DMS53 treated with DMSO at 0.1 percent for 48 hours (cell line): ENCODE measurements around the gene DDX59.

Source experiments
- DNase-seq: peaks from one replicate; lab custom pipeline; 2025; ENCODE audit not compliant: unreplicated experiment; lab: John Stamatoyannopoulos, UW

Gene DDX59

GRCh38 chr1:200671235-200671786, 1.6 kb upstream of the DDX59 start:
- DNase-seq = no peak

DNA sequence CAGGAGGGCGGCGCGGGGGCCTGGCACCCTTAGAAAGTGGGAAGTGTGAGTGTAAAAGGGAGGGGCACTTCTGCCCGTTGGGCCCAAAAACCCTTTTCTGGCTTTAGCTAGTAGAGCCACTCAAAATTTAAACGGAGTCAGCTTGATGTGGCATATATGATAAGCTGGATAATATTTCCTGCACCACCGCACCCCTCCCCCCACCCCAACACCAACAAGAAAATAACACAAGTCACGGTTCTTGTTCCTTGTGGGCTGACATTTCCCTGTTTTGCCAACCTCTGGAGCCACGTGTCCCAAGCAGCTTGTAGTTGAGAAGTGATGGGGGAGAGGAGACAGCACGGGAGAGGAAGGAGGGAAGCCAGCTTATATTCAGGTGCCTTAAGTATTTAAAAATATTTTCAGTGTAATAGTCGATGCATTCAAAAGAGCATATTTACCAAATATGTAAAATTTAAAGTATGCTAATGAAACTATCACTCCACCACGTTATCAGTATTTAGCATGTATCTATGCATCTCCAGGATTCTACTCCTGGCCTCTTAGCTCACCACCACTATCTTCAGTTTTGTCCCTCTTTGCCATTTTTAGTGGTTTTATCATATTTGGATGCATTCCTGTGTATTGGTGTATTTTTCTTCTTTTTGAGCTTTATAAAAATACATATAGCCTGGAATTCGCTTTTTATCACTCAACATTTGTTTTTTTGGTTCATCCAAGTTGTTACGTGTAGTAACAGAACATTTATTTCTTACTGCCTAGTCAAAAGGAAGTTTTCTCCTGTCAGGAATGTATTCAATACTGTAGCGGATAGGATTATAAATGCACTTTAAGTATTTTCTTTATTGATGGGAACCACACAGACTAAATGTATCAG, 773 bp upstream of the DDX59 start:
- DNase-seq = peak; percentile 80

DNA sequence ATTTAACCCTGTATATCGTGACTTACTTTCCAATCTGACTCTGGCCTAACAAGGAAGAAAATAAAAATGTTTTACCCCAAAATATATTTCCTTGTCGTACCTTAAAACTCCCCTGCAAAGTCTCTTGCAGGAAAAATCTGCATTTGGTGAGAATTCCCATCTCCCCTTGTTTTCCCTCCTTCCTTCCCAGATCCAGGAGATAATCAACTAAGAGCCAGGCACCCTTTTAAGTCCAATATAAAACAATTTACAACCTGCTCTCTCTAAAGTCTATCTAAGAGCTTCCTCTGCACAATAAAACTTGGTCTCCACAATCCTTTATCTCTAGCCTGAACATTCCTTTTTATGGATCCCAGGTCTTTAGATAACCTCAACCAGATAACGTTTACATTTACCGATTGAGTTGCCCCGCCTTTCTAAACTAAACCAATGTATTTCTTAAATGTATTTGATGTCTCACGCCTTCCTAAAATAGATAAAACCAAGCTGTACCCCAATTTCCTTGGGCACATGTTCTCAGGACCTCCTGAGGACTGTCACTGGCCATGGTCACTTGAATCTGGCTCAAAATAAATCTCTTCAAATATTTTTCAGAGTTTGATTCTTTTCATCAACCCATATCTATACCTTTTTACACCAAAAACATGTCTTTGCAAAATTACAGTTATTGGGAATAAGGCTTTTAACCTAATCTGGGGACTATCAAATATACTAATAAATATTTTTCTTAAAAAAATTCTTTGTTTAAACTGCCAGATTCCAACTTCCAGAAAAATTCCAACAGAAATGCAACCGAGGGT, 993 bp downstream of the DDX59 start:
- no peak for DNase-seq

GRCh38 chr1:200666309-200666708, 3.4 kb downstream of the DDX59 start:
- no peak for DNase-seq

- no peak for DNase-seq
Measured at GRCh38 chr1:200665861-200666260, 3.8 kb downstream of the DDX59 start.

DNA sequence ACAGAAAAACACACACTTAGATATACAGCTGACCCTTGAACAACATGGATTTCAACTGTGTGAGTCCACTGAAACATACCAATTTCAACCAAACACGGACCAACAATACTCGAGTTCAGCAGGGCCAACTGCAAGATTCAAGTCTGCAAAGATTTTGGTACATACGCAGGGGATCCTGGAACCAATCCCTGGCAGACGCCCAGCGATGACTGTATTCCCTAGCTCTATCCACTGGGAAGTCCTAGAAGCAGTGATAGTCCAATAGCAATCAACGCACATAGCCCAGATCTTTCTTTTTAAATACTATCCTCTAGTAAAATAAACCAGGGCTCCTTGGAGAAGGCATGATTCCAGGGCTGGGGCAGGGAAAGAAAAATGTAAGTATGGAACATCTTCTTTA, 9.0 kb downstream of the DDX59 start:
- no peak for DNase-seq

- no peak for DNase-seq
Measured at GRCh38 chr1:200659269-200659668, 10.4 kb downstream of the DDX59 start.

DNA sequence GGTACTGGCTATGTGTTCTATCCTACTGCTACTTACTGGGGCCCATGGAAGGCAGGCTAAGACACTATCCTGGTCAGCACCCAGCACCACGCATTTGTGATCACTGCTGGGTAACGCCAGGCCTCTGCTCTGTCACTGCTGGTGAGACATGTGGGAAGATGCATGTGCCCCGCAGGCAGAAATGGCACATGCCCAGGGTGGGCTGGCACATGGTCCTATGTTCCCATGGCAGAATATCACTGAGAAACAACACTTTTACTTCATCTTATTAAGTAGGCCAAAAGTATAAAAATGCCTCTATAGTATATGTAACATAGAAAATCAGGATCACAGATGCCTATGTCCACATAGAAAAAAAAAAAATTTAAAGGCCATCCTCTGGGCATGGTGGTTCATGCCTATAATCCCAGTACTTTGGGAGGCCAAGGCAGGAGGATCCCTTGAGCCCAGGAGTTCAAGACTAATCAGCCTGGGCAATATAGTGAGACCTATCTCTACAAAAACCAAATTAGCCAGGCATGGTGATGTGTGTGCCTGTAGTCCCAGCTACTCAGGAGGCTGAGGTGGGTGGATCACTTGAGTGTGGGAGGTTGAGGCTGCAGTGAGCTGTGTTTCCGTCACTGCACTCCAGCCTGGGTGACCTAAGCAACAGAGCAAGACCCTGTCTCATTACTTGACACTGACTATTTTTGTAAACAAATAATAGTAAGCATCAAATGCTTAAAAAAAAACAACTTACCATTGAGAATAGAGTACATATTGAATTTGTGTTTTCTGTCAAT, 11.5 kb downstream of the DDX59 start:
- no peak for DNase-seq

- no peak for DNase-seq
Measured at GRCh38 chr1:200654660-200655059, 15.0 kb downstream of the DDX59 start.

- no peak for DNase-seq
Measured at GRCh38 chr1:200653022-200653462, 16.7 kb downstream of the DDX59 start.

- no peak for DNase-seq
Measured at GRCh38 chr1:200652378-200652777, 17.3 kb downstream of the DDX59 start.

DNA sequence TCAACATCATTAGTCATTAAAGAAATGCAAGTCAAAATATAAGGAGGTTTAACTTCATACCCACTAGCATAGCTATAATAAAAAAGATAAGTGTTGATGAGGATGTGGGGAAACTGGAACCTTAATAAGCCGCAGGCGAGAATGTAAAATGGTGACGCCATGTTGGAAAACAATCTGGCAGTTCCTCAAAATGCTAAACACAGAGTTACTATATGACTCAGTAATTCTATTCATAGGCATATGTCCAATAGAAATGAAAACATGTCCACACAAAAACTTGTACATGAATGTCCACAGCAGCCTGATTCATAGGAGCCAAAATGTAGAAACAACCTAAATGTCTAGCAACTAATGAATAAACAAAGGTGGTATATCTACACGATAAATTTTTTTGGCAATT, 23.2 kb downstream of the DDX59 start:
- DNase-seq = no peak

GRCh38 chr1:200644021-200644420, 25.7 kb downstream of the DDX59 start:
- no peak for DNase-seq

DNA sequence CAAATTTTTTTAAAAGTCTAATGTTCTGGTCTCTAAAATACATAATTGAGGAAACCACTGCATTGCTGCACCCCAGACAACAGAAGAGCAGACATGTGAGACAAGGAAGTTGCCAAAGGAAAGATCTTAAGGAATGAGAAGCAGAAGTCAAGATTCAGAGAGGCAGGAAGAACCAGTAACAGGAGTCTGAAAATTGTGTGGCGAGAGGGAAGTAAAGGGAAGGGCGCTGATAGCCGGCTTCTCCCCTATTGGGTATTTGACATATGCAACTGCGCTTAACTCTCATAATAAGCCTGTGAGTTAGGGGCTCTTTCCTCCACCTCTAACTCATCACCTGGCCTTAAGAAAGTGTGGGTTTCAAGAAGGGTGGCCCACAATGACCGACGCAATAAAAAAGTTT, 27.2 kb downstream of the DDX59 start:
- DNase-seq = no peak

- DNase-seq = no peak
Measured at GRCh38 chr1:200640963-200641401, 28.7 kb downstream of the DDX59 start.

- no peak for DNase-seq
Measured at GRCh38 chr1:200640373-200640962, 29.2 kb downstream of the DDX59 start.

DNA sequence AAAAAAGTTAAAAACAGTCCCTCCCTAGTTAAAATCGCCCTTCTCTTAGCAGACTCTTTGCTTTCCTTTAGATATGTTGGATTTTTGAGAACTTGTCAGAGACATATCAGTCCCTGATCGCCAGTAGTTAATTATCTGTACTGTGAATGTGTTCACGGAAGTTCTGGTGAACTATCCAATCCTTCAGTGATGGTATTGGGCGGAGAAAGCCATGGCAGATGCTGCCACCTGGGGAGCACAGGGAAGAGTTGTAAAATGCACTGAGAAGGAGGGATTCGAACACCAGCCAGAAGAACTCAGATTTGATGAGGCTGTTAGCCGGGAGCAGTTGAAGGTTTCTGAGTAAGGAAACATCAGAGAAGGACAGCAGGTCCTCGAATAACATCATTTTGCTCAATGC, 31.6 kb downstream of the DDX59 start:
- no peak for DNase-seq

DNA sequence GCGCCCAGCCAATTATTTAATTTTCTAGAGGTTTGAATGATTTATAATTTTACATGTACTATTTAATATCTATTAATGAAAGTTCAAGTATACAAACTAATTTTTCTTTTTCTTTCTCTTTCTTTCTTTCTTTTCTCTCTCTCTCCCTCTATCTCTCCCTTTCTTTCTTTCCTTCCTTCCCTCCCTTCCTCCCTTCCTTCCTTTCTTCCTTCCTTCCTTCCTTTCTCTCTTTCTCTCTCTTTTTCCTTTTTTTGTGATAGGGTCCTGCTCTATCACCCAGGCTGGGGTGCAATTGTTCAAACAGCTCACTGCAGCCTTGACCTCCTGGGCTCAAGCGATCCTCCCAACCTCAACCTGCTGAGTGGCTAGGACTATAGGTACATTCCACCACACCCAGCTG, 33.0 kb downstream of the DDX59 start:
- no peak for DNase-seq

- DNase-seq = no peak
Measured at GRCh38 chr1:200634261-200635122, 35.2 kb downstream of the DDX59 start.

GRCh38 chr1:200631375-200631774, 38.3 kb downstream of the DDX59 start:
- DNase-seq = no peak
